ENCODE measurements around the gene SRSF1.
A peak's percentile ranks its signal among the peaks of the same experiment; 100 is the strongest.
"Not testable (repeated sequence)": the region's sequence is repeated elsewhere in the genome, so short reads cannot be mapped to it uniquely, and the experiment has no call there.

SRSF1 gene

GRCh38 chr17:58006924-58007780, at the start of gene SRSF1:
TSS of gene SRSF1 (minus strand) at chr17:58007246. CDS start at chr17:58007137, 109 bp downstream.
- peak; percentile 94 to 96 for DNase-seq (ENCODE audit: low read depth in 2 of 2)

DNA sequence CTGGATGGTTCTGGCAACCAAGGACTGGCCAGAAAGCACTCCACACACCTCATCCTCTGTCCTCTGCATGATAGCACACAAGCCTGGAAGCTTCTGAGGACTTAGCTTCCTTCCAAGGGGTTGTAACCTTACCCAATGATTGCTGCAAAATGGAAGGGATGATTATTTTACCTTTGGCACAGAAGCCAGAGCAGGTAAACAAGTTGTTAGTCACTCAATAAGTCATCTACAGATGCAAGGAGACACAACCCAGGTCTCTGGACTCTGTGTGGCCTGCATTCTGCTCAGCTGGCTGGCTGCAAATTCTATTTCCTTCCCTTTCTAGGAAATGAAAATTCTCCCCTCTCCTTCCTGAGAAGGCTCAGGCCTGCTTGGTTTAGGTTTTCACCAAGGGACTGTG, 49.4 kb upstream of the SRSF1 start:
- DNase-seq (ENCODE audit: low read depth in 2 of 2) = no peak

- no peak for DNase-seq (ENCODE audit: low read depth in 2 of 2)
These were observed 47.6 kb upstream of the SRSF1 start for GRCh38 chr17:58054641-58055040.

DNA sequence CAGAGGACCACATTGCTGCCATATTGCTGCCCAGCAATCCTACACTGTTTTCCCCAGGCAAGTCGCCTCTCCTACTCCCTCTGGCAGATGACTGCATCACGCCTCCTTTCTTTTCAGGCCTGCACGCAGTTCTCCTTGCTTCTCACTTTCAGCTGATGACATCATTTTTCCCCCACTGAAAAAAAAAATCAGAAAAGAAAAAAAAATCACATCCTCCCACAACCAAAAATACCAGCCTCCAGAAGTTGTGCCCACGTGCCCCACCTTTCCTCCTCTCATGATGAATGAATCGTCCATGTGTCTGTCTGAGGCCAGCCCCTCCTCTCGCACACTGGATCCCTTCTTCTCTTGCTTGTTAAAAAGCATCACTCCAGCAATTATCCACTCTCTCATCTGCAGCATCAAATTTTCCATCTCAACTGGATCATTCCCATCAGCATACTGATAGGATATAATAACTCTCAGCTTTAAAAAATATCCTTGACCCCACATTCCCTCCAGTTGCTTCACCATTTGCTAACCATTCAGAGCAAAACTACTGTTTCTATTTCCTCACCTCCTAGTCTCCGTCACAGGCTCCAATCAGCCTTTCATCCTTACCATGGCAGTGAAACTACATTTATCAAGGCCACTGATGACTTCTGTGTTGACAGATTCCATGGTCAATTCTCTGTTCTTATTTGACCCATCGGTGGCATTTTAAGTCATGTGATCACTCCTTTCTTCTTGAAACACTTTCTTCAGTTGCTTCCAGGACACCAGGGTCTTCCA, 46.1 kb upstream of the SRSF1 start:
- DNase-seq (ENCODE audit: low read depth in 2 of 2) = no peak

DNA sequence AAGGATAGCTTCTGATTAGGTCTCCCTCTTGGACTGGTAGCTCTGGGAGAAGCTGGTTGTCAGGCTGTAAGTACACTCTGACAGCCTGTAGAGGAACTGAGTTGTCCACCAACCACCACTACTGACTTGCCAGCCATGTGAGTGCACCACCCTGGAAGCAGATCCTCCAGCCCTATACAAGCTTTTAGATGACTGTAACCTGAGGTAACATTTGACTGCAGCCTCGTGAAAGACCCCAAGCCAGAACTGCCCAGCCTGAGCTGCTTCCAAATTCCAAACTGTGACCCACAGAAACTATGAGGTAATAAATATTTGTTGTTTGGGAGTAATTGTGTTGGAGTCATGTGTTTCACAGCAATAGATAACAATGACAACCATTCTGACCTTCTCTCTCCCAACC, 45.4 kb upstream of the SRSF1 start:
- DNase-seq (ENCODE audit: low read depth in 2 of 2) = no peak

- DNase-seq (ENCODE audit: low read depth in 2 of 2) = no peak
These were observed 44.4 kb upstream of the SRSF1 start for GRCh38 chr17:58051468-58051867.

- DNase-seq (ENCODE audit: low read depth in 2 of 2) = no peak
These were observed 43.9 kb upstream of the SRSF1 start for GRCh38 chr17:58050966-58051365.

DNA sequence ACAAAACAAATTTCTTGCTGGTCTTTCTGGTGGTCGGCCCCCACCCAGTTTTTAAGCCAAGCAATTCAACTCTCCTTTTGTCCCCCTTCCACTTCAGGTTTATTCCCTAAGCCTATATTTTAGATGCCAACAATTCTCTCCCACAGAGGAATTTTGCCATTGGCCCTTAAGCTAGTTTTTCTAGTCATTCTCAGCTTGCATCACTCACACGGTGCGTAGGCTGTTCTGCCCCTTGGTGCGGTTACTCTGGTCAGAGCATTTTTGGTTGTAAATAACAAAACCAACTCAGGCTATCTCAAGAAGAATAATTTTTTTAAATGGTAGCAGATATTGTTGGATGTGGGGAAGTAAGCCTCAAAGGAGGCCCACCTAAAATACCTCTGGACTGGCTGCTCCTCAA, 42.5 kb upstream of the SRSF1 start:
- no peak for DNase-seq (ENCODE audit: low read depth in 2 of 2)

DNA sequence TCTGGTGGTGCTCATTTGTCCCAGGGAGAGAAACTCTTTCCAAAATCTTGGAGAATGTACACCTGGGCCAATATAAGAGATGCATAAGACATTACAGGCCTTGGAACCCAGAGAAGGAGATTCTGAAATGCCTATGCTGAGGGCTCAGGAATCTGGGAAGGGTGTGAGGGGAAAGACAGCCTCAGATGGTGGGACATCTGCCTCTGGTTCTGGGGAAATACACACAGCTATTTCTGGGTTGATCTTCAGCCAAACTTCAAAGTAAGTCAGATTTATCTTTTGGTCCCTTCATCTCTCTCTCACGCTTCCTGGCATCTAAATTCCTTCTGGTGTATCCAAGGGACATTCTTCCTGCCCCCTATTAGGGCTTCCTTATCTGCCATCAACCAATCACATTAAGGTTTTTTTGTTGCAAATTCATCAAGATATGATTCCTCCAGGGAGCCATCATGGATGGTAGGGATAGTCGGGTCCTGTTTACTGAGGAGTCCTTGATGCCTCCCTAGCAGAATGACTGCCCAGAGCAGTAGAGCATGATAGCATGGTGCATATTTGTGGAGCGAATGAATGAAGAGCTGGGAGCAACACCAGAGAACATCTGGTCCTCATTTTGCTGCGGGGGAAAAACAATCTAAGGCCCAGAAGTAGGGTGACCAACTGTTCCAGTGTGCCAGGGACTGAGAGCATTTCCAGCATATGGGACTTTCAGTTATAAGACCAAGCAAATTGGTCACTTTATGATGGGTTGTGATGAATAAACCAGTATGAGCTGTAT, 40.5 kb upstream of the SRSF1 start:
- no peak for DNase-seq (ENCODE audit: low read depth in 2 of 2)

GRCh38 chr17:58046239-58047094, 39.4 kb upstream of the SRSF1 start:
- no peak for DNase-seq (ENCODE audit: low read depth in 2 of 2)

- not testable (repeated sequence) for DNase-seq (ENCODE audit: low read depth in 2 of 2)
These were observed 37.2 kb upstream of the SRSF1 start for GRCh38 chr17:58044256-58044655.

GRCh38 chr17:58043221-58044181, 36.5 kb upstream of the SRSF1 start:
- DNase-seq (ENCODE audit: low read depth in 2 of 2) = no peak

DNA sequence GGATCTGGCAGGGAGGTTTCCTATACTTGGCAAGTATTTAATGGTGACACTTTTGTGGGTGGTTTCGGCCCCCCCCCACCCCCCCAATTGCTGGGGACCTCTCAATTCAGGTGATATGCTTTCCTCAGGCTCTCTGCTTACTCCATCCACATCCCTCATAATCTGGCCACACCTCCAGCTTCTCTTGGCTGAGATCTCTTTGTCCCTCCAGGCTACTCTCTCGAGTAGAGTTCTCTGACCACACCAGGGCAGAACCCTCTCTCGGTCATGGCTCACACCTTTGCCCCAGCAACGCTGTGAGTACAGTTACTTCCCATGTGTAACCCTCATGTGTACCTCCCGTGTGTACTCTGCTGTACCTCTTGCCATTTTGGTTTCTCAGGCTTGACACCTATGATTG, 34.1 kb upstream of the SRSF1 start:
- no peak for DNase-seq (ENCODE audit: low read depth in 2 of 2)

DNA sequence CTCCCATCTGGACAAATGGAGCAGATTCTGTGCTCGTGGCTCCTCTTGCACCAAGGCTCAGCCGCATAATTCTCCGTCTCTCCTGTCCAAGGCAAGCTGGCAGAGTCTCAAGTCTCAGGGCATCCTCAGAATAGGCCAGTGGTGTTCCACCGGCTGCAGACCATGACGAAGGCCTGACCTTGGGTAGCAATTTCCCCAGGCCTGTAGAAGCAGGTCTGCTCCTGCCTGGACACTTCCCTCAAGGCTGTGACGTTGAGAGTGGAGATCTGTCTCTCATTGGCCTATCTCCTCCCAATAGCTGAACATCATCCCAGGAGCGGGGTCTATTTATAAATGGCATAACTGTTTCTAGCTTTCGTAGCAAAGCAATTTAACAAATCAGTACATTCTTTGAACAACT, 33.3 kb upstream of the SRSF1 start:
- no peak for DNase-seq (ENCODE audit: low read depth in 2 of 2)

GRCh38 chr17:58039975-58040374, 32.9 kb upstream of the SRSF1 start:
- DNase-seq (ENCODE audit: low read depth in 2 of 2) = no peak

DNA sequence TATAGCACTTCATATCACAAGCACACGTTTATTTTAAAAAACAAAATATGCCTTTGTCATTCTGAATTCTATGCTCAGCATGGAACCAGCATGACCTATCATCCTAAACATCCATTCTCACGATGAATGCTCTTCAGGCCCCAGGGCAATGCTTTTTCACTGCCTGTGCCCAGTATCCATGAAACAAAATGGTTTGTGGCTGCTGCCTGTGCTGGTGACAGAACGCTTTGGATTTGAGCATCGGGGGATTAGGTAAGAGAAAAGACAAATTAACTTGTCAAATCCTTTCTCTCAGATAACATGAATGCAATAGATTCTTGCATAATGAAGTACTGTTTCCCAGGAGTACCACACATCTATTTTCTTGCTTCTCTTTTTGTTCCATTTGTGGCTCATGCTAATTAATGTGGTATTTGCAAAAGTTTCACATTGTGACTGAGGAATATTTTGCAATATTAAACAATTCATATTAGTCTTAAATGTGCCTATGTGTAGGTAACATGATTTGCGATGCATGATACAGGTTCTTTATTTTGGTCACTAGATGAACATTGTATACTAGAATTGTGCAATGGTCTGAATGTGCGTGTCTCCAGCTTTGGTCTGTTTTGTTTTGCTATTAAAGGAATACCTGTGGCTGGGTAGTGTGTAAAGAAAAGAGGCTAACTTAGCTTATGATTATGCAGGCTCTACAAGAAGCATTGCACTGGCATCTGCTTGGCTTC, 25.8 kb upstream of the SRSF1 start:
- no peak for DNase-seq (ENCODE audit: low read depth in 2 of 2)

DNA sequence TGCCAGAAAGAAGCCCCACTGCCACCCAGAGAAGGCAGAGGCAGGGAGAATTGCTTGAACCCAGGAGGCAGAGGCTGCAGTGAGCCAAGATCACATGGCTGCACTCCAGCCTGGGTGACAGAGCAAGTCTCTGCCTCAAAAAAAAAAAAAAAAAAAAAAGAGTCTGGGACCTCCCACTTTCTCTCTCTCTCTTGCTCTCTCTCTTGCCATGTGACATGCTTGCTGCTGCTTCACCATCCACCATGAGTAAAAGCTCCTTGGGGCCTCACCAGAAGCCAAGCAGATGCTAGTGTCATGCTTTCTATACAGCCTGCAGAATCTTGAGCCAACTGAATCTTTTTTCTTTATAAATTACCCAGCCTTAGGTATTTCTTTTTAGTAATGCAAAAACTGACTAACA, 21.5 kb upstream of the SRSF1 start:
- DNase-seq (ENCODE audit: low read depth in 2 of 2) = no peak

DNA sequence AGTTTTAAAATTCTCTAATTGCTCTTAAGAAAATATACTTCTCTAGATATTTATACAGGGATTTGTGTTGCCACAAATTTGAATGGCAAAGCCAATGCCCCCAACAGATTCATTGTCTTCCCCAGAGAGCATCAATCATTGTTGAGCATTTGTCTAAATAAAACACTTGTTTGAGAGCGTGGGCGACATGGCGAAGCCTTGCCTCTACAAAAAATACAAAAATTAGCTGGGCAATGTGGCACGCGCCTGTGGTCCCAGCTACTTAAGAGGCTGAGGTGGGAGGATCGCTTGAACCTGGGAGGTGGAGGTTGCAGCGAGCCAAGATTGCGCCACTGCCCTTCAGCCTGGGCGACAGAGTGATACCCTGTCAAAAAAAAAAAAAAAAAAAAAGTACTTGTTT, 13.4 kb upstream of the SRSF1 start:
- no peak for DNase-seq (ENCODE audit: low read depth in 2 of 2)

DNA sequence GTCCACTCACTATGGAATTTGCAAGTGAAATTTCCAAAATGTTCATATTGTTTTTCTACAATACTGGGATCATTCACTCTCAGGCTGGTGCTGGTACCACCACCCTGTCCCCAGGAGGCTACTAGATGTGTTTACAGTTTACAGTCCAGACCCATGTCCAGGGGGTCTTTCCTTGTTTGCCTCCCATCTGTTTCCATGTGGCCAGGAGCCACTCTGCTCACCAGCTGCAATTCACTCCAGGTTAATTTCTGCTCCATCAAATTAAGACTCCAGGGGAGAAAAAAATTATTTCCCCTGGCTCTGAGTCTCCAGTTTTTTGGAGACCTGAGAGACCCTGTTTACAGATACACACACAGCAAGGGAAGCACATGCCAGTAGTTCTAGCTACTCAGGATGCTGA, 12.5 kb upstream of the SRSF1 start:
- no peak for DNase-seq (ENCODE audit: low read depth in 2 of 2)

DNA sequence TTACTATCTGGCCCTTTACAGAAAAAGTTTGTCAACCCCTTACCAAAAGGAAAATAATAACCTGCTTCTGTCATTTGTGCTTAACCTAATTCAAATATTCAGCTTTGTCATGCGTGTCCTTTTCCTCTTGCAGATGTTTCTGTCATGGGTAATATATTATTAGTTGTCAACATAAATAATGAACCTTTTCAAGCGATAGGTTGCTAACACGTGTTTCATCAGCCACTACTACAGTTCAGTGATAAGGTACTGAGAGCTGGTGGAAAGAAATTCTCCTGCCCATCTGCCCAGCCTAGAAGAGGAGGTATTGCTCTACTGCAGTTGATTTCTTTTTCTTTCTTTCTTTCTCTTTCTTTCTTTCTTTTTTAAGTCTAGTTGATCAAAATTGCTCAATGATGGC, 12.0 kb upstream of the SRSF1 start:
- no peak for DNase-seq (ENCODE audit: low read depth in 2 of 2)

Data from stimulated activated CD8-positive, alpha-beta memory T cell treated with anti-CD3 and anti-CD28 coated beads, Interleukin-7, amount 100 ng/mL, for 1 hour (primary cell).